HepG2 (cell line): ENCODE results near the gene CEMP1. TPM values are rescaled to one million over a fixed set of nuclear protein-coding genes. Genes with fewer than 3 reads are reported as not detected.

Experiments
- ARNT2 ChIP-seq: sonication (generic); formaldehyde crosslinking; IDR thresholded peaks from 2 replicates; pipeline ENCODE4 v1.8.0; 2022; ENCODE audit warnings: mild to moderate bottlenecking, low read depth, missing genetic modification reagents, moderate library complexity
- HMG20A ChIP-seq: IDR thresholded peaks from 2 replicates; pipeline ENCODE4 v1.6.1; 2016; ENCODE audit warnings: borderline replicate concordance
- KLF16 ChIP-seq, 2 experiments: sonication (generic) in 1 of 2; formaldehyde crosslinking in 1 of 2; IDR thresholded peaks; 2 replicates each; pipeline versions ENCODE4 v1.6.1 to v1.8.0; 2016 to 2023; ENCODE audit warnings: missing genetic modification reagents in 2 of 2, missing compliant biosample characterization in 1 of 2
- KLF6 ChIP-seq: IDR thresholded peaks from 2 replicates; pipeline ENCODE4 v1.8.0; 2016; ENCODE audit warnings: missing biosample characterization, missing genetic modification reagents
- NRL ChIP-seq: sonication (generic); formaldehyde crosslinking; IDR thresholded peaks from 2 replicates; pipeline ENCODE4 v1.5.0; 2020; ENCODE audit warnings: missing genetic modification reagents, mild to moderate bottlenecking, moderate library complexity, borderline replicate concordance
- PRPF4 ChIP-seq: fragments of 200-400 bp; formaldehyde crosslinking; IDR thresholded peaks from 2 replicates; pipeline ENCODE4 v1.6.1; 2016; ENCODE audit warnings: low read length, low read depth; ENCODE audit not compliant: poor library complexity, severe bottlenecking
- ZFP62 ChIP-seq: sonication (generic); formaldehyde crosslinking; IDR thresholded peaks from 2 replicates; pipeline ENCODE4 v1.4.0; 2020; ENCODE audit warnings: missing genetic modification reagents
- ZNF335 ChIP-seq: sonication (generic); formaldehyde crosslinking; IDR thresholded peaks from 2 replicates; pipeline ENCODE4 v1.4.0; 2020; ENCODE audit warnings: missing genetic modification reagents
- ZNF564 ChIP-seq: sonication (generic); formaldehyde crosslinking; IDR thresholded peaks from 2 replicates; pipeline ENCODE4 v1.8.1; 2023; ENCODE audit warnings: mild to moderate bottlenecking, missing genetic modification reagents
- ZNF567 ChIP-seq: sonication (generic); formaldehyde crosslinking; IDR thresholded peaks from 2 replicates; pipeline ENCODE4 v1.8.1; 2023; ENCODE audit warnings: mild to moderate bottlenecking, missing genetic modification reagents, borderline replicate concordance
- ZNF7 ChIP-seq: IDR thresholded peaks from 2 replicates; pipeline ENCODE4 v1.6.1; 2016; ENCODE audit warnings: missing biosample characterization, missing genetic modification reagents
- ZNF891 ChIP-seq: sonication (generic); formaldehyde crosslinking; IDR thresholded peaks from 2 replicates; pipeline ENCODE4 v1.5.0; 2020; ENCODE audit warnings: mild to moderate bottlenecking, missing genetic modification reagents
- polyA plus RNA-seq, 8 experiments: library from polyadenylated mRNA; depleted of rRNA in 3 of 8; stranded (reverse) in 7 of 8; unstranded in 1 of 8; fragments of >200 nt; fragmentation: Illumina TruSeq in 4 of 8; extraction: Trizol in 4 of 8; gene quantifications; 2 replicates each; pipeline versions ENCODE4 v1.2.1 to v1.2.3, GENCODE V29; 2011 to 2016; ENCODE audit warnings: low read depth in 4 of 8, missing spikeins in 1 of 8, mixed read lengths in 1 of 8; ENCODE audit not compliant: insufficient read depth in 1 of 8
- total RNA-seq, 5 experiments: library from RNA; depleted of rRNA; stranded (reverse); fragments of >200 nt; fragmentation: Illumina TruSeq; extraction: Trizol; gene quantifications; 2 replicates each; pipeline ENCODE4 v1.2.3, GENCODE V29; 2016; ENCODE audit warnings: low read depth in 1 of 5
- TF ChIP-seq, protein P1 (sequence below): sonication (generic); formaldehyde crosslinking; IDR thresholded peaks from 2 replicates; pipeline ENCODE4 v1.4.0; 2020; ENCODE audit warnings: mild to moderate bottlenecking, missing genetic modification reagents
- TF ChIP-seq, protein P2 (sequence below): sonication (generic); formaldehyde crosslinking; IDR thresholded peaks from 2 replicates; pipeline ENCODE4 v1.5.0; 2020; ENCODE audit warnings: missing genetic modification reagents
- TF ChIP-seq, protein P3 (sequence below): sonication (generic); formaldehyde crosslinking; IDR thresholded peaks from 2 replicates; pipeline ENCODE4 v1.4.0; 2020; ENCODE audit warnings: missing genetic modification reagents, borderline replicate concordance
- TF ChIP-seq, protein P4 (sequence below): sonication (generic); formaldehyde crosslinking; IDR thresholded peaks from 2 replicates; pipeline ENCODE4 v1.8.1; 2023; ENCODE audit warnings: missing genetic modification reagents, inconsistent platforms, borderline replicate concordance
- TF ChIP-seq, protein P5 (sequence below): sonication (generic); formaldehyde crosslinking; IDR thresholded peaks from 2 replicates; pipeline ENCODE4 v1.4.0; 2020; ENCODE audit warnings: missing genetic modification reagents, borderline replicate concordance
- TF ChIP-seq, protein P6 (sequence below): IDR thresholded peaks from 2 replicates; pipeline ENCODE4 v1.6.1; 2016; ENCODE audit warnings: low read depth

Gene CEMP1
- total and polyA plus RNA-seq, 2 of the 13 experiments (the other 11 are each of a cell fraction or from before 2014, with no cell fraction given): not detected

DNA sequence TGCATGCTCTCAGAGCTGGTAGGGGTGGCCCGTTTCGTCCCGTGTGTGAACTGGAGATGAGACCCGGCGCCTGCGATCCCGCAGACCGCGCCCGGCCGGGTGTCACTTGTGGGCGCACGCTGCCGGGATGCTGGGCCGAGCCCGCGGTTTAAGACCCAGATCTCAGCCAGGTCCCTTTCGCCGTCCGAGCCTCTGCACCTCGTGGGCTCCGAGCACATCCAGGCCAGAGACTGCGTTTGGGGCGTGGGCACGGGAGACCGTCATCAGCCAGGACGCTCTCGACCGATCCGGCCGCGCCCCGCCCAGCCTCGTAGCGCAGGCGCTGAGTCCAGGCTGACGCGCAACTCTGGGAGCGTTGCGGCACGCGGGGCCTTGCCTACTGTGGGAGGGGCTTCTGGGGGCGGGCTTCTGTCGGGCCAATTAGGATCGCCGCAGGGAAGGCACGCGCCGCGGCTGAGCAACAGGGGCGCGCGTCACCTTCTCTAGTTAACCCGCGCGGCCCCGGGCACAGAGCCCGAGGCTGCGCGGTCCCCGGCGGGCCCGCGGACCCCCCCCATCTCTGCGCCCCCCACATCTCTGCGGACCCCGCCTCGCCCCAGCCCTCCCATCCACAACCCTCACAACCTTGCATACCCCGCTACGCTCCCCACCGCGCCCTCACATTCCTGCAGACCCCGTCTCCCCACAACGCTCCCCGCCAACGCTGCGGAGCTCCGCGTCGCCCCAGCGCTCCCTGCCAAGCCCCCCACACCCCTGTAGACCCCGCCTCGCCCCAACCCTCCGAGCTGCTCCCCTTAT is 687 bp upstream of the CEMP1 start (continued):
- TF ChIP-seq, protein P1, sequence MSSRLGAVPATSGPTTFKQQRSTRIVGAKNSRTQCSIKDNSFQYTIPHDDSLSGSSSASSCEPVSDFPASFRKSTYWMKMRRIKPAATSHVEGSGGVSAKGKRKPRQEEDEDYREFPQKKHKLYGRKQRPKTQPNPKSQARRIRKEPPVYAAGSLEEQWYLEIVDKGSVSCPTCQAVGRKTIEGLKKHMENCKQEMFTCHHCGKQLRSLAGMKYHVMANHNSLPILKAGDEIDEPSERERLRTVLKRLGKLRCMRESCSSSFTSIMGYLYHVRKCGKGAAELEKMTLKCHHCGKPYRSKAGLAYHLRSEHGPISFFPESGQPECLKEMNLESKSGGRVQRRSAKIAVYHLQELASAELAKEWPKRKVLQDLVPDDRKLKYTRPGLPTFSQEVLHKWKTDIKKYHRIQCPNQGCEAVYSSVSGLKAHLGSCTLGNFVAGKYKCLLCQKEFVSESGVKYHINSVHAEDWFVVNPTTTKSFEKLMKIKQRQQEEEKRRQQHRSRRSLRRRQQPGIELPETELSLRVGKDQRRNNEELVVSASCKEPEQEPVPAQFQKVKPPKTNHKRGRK (CRISPR knock-in tag): no peak
- TF ChIP-seq HMG20A (no peak), KLF6 (CRISPR knock-in tag) (0 out of 2 replicates have a peak, but pooled peaks have one; percentile 43), ZFP62 (CRISPR knock-in tag) (no peak), PRPF4 (no peak), ZNF567 (peak; percentile 52), ZNF891 (CRISPR knock-in tag) (0 out of 2 replicates have a peak, but pooled peaks have one; percentile 22), ZNF564 (CRISPR knock-in tag) (peak; percentile 72), ZNF7 (no peak), ARNT2 (CRISPR knock-in tag) (peak; percentile 86; the same call in 1 of the 2 replicates), NRL (CRISPR knock-in tag) (0 out of 2 replicates have a peak, but pooled peaks have one; percentile 33), ZNF335 (no peak), KLF16 (CRISPR knock-in tag; IDR thresholded peaks at IDR 0.05) (peak in 1 of 2 experiments; percentile 59; a peak in 1 of 4 replicates)
- TF ChIP-seq, protein P2, sequence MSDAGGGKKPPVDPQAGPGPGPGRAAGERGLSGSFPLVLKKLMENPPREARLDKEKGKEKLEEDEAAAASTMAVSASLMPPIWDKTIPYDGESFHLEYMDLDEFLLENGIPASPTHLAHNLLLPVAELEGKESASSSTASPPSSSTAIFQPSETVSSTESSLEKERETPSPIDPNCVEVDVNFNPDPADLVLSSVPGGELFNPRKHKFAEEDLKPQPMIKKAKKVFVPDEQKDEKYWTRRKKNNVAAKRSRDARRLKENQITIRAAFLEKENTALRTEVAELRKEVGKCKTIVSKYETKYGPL: no peak
- TF ChIP-seq, protein P3, sequence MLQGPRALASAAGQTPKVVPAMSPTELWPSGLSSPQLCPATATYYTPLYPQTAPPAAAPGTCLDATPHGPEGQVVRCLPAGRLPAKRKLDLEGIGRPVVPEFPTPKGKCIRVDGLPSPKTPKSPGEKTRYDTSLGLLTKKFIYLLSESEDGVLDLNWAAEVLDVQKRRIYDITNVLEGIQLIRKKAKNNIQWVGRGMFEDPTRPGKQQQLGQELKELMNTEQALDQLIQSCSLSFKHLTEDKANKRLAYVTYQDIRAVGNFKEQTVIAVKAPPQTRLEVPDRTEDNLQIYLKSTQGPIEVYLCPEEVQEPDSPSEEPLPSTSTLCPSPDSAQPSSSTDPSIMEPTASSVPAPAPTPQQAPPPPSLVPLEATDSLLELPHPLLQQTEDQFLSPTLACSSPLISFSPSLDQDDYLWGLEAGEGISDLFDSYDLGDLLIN (CRISPR knock-in tag): no peak
- TF ChIP-seq, protein P4, sequence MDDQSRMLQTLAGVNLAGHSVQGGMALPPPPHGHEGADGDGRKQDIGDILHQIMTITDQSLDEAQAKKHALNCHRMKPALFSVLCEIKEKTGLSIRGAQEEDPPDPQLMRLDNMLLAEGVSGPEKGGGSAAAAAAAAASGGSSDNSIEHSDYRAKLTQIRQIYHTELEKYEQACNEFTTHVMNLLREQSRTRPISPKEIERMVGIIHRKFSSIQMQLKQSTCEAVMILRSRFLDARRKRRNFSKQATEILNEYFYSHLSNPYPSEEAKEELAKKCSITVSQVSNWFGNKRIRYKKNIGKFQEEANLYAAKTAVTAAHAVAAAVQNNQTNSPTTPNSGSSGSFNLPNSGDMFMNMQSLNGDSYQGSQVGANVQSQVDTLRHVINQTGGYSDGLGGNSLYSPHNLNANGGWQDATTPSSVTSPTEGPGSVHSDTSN (CRISPR knock-in tag): no peak
- TF ChIP-seq, protein P5, sequence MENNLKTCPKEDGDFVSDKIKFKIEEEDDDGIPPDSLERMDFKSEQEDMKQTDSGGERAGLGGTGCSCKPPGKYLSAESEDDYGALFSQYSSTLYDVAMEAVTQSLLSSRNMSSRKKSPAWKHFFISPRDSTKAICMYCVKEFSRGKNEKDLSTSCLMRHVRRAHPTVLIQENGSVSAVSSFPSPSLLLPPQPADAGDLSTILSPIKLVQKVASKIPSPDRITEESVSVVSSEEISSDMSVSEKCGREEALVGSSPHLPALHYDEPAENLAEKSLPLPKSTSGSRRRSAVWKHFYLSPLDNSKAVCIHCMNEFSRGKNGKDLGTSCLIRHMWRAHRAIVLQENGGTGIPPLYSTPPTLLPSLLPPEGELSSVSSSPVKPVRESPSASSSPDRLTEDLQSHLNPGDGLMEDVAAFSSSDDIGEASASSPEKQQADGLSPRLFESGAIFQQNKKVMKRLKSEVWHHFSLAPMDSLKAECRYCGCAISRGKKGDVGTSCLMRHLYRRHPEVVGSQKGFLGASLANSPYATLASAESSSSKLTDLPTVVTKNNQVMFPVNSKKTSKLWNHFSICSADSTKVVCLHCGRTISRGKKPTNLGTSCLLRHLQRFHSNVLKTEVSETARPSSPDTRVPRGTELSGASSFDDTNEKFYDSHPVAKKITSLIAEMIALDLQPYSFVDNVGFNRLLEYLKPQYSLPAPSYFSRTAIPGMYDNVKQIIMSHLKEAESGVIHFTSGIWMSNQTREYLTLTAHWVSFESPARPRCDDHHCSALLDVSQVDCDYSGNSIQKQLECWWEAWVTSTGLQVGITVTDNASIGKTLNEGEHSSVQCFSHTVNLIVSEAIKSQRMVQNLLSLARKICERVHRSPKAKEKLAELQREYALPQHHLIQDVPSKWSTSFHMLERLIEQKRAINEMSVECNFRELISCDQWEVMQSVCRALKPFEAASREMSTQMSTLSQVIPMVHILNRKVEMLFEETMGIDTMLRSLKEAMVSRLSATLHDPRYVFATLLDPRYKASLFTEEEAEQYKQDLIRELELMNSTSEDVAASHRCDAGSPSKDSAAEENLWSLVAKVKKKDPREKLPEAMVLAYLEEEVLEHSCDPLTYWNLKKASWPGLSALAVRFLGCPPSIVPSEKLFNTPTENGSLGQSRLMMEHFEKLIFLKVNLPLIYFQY (CRISPR knock-in tag): no peak
- TF ChIP-seq, protein P6, sequence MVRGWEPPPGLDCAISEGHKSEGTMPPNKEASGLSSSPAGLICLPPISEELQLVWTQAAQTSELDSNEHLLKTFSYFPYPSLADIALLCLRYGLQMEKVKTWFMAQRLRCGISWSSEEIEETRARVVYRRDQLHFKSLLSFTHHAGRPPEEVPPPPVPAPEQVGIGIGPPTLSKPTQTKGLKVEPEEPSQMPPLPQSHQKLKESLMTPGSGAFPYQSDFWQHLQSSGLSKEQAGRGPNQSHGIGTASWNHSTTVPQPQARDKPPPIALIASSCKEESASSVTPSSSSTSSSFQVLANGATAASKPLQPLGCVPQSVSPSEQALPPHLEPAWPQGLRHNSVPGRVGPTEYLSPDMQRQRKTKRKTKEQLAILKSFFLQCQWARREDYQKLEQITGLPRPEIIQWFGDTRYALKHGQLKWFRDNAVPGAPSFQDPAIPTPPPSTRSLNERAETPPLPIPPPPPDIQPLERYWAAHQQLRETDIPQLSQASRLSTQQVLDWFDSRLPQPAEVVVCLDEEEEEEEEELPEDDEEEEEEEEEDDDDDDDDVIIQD (CRISPR knock-in tag): no peak
